ENCODE data around the gene MEIKIN.

DNA sequence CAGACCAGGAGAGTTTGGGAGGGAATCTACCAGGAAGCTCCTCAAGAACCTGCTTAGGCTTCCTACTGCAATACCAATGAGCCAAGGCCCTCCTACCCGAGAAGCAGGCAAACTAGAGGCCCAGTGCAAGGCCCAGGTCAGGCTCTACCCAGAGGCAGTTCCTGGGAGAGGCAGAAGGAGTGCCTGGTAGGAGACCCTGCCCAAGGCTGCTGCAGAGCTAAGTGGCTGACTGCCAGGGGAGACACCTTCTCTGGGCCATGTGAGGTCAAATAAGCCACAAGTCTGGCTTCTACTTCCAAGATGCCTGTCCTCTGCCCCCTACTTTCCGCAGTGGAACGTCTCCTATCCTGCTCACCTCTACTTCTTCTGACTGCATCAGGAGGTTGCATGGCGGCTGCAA lies 48.2 kb upstream of the MEIKIN start:
- TF ChIP-seq, protein P1, sequence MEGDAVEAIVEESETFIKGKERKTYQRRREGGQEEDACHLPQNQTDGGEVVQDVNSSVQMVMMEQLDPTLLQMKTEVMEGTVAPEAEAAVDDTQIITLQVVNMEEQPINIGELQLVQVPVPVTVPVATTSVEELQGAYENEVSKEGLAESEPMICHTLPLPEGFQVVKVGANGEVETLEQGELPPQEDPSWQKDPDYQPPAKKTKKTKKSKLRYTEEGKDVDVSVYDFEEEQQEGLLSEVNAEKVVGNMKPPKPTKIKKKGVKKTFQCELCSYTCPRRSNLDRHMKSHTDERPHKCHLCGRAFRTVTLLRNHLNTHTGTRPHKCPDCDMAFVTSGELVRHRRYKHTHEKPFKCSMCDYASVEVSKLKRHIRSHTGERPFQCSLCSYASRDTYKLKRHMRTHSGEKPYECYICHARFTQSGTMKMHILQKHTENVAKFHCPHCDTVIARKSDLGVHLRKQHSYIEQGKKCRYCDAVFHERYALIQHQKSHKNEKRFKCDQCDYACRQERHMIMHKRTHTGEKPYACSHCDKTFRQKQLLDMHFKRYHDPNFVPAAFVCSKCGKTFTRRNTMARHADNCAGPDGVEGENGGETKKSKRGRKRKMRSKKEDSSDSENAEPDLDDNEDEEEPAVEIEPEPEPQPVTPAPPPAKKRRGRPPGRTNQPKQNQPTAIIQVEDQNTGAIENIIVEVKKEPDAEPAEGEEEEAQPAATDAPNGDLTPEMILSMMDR (IDR thresholded peaks at IDR 0.05) = no peak
- TF ChIP-seq POLR2AphosphoS5 (IDR thresholded peaks at IDR 0.05; ENCODE audit: low read depth, low read length) = no peak
- no peak for TF ChIP-seq SIN3A (IDR thresholded peaks at IDR 0.05; ENCODE audit: borderline replicate concordance, insufficient read depth, low read depth, low read length)
- TF ChIP-seq, protein P2, sequence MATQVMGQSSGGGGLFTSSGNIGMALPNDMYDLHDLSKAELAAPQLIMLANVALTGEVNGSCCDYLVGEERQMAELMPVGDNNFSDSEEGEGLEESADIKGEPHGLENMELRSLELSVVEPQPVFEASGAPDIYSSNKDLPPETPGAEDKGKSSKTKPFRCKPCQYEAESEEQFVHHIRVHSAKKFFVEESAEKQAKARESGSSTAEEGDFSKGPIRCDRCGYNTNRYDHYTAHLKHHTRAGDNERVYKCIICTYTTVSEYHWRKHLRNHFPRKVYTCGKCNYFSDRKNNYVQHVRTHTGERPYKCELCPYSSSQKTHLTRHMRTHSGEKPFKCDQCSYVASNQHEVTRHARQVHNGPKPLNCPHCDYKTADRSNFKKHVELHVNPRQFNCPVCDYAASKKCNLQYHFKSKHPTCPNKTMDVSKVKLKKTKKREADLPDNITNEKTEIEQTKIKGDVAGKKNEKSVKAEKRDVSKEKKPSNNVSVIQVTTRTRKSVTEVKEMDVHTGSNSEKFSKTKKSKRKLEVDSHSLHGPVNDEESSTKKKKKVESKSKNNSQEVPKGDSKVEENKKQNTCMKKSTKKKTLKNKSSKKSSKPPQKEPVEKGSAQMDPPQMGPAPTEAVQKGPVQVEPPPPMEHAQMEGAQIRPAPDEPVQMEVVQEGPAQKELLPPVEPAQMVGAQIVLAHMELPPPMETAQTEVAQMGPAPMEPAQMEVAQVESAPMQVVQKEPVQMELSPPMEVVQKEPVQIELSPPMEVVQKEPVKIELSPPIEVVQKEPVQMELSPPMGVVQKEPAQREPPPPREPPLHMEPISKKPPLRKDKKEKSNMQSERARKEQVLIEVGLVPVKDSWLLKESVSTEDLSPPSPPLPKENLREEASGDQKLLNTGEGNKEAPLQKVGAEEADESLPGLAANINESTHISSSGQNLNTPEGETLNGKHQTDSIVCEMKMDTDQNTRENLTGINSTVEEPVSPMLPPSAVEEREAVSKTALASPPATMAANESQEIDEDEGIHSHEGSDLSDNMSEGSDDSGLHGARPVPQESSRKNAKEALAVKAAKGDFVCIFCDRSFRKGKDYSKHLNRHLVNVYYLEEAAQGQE (IDR thresholded peaks at IDR 0.05; ENCODE audit: insufficient read depth in 1 of 2, low read depth in 2 of 2, low read length in 1 of 2) = no peak
- TF ChIP-seq TCF7L2 (IDR thresholded peaks at IDR 0.05; ENCODE audit: low read depth, low read length) = no peak

Measured in Panc1 (cell line).